ENCODE data around the gene TTYH1.

The TTYH1 gene

GRCh38 chr19:54480051-54480450 is 64.8 kb downstream of the TTYH1 start:
- DNase-seq (ENCODE audit: low read depth in 2 of 2) = no peak

- DNase-seq (ENCODE audit: low read depth in 2 of 2) = no peak
Measured at GRCh38 chr19:54481326-54481930, 66.2 kb downstream of the TTYH1 start.

GRCh38 chr19:54482889-54483288 is 67.6 kb downstream of the TTYH1 start:
- DNase-seq (ENCODE audit: low read depth in 2 of 2) = no peak

- DNase-seq (ENCODE audit: low read depth in 2 of 2) = no peak
Measured at GRCh38 chr19:54484451-54484850, 69.2 kb downstream of the TTYH1 start.

- no peak for DNase-seq (ENCODE audit: low read depth in 2 of 2)
Measured at GRCh38 chr19:54485851-54486250, 70.6 kb downstream of the TTYH1 start.

Measured in stimulated activated CD8-positive, alpha-beta memory T cell treated with anti-CD3 and anti-CD28 coated beads, Interleukin-15, amount 100 ng/mL, for 48 hours (primary cell).